ENCODE data around the gene PAPSS1. TPM values are rescaled to one million over a fixed set of nuclear protein-coding genes. Genes with fewer than 3 reads are reported as not detected.

Gene PAPSS1
- total RNA-seq, 4 donors from 2014 or later: 46.9 to 58.9 (median 54.6) TPM

- no peak for DNase-seq (ENCODE audit: low spot score in 2 of 2)
- 95 to 99% methylated on average over 2 of the region's 2 CpGs for whole genome bisulfite sequencing, 2 donors
- TF ChIP-seq POLR2A (IDR thresholded peaks at IDR 0.05): no peak
- TF ChIP-seq, protein P1, sequence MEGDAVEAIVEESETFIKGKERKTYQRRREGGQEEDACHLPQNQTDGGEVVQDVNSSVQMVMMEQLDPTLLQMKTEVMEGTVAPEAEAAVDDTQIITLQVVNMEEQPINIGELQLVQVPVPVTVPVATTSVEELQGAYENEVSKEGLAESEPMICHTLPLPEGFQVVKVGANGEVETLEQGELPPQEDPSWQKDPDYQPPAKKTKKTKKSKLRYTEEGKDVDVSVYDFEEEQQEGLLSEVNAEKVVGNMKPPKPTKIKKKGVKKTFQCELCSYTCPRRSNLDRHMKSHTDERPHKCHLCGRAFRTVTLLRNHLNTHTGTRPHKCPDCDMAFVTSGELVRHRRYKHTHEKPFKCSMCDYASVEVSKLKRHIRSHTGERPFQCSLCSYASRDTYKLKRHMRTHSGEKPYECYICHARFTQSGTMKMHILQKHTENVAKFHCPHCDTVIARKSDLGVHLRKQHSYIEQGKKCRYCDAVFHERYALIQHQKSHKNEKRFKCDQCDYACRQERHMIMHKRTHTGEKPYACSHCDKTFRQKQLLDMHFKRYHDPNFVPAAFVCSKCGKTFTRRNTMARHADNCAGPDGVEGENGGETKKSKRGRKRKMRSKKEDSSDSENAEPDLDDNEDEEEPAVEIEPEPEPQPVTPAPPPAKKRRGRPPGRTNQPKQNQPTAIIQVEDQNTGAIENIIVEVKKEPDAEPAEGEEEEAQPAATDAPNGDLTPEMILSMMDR (IDR thresholded peaks at IDR 0.05): no peak
- H3K4me3 ChIP-seq (ENCODE audit: low read depth, poor library complexity, severe bottlenecking): no peak overlapping the region
- intact Hi-C loops (cut with DNase I; ENCODE audit: low total_unique reads): no loop called here
Observed at GRCh38 chr4:107635735-107636134, 84.3 kb downstream of the PAPSS1 start.

DNA sequence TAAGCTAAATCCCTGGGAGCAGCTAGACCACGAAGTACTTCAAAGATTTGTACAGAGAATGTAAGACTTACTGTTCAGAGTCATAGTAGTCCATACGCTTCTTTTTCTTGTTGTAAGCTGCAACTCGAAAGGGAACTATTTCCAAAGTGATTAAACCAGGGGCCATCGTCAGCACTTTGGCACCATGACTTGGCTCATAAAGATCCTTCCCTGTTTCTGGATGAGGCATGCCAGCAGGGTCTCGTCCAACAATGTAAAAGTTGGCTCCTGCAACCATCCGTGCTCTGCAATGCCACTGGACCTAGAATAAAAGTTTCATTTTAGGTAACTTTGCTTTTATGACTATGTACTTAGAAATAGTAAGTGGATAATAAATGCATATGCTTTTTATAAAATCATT lies 88.5 kb downstream of the PAPSS1 start:
- DNase-seq (ENCODE audit: low spot score in 2 of 2): no peak

DNA sequence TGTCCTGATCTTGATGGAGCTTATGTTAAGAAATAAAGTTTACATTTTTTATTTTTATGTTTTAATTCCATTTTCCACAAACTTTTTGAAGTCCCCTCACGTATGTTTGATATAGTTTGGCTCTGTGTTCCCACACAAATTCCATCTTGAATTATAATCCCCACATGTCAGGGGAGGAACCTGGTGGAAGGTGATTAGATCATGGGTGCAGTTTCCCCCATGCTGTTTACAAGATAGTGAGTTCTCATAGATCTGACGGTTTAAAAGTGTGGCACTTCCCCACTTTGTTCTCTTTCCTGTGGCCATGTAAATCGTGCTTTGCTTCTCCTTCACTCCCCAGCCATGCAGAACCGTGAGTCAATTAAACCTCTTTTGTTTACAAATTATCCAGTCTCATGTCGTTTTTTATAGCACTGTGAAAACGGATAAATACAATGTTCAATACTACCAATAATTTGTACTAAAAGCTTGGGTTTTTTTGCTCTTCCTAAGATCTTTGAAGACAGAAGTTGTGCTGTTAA lies 89.8 kb downstream of the PAPSS1 start:
- TF ChIP-seq POLR2A (IDR thresholded peaks at IDR 0.05): no peak
- TF ChIP-seq, protein P1 (IDR thresholded peaks at IDR 0.05): no peak
- intact Hi-C loops (cut with DNase I; ENCODE audit: low total_unique reads): no loop called here
- no peak for DNase-seq (ENCODE audit: low spot score in 2 of 2)
- no peak overlapping the region for H3K4me3 ChIP-seq (ENCODE audit: low read depth, poor library complexity, severe bottlenecking)
- 72 to 80% methylated on average over 6 of the region's 6 CpGs for WGBS, 2 donors

More for the DNA sequence above, 88.5 kb downstream of the PAPSS1 start:
- intact Hi-C loops (cut with DNase I; ENCODE audit: low total_unique reads): no loop called here
- TF ChIP-seq, protein P1 (IDR thresholded peaks at IDR 0.05): no peak
- TF ChIP-seq POLR2A (IDR thresholded peaks at IDR 0.05): no peak
- 30 to 34% methylated on average over 6 of the region's 6 CpGs for WGBS, 2 donors
- no peak overlapping the region for H3K4me3 ChIP-seq (ENCODE audit: low read depth, poor library complexity, severe bottlenecking)

GRCh38 chr4:107629318-107629717 lies 90.7 kb downstream of the PAPSS1 start:
- peak in 1 of 2 donors; percentile 19 for DNase-seq (ENCODE audit: low spot score in 2 of 2)
- WGBS, 2 donors: 33 to 36% methylated on average over 3 of the region's 3 CpGs
- intact Hi-C loops (cut with DNase I; ENCODE audit: low total_unique reads): no loop called here
- TF ChIP-seq, protein P1 (IDR thresholded peaks at IDR 0.05): no peak
- TF ChIP-seq POLR2A (IDR thresholded peaks at IDR 0.05): no peak
- H3K4me3 ChIP-seq (ENCODE audit: low read depth, poor library complexity, severe bottlenecking): no peak overlapping the region

DNA sequence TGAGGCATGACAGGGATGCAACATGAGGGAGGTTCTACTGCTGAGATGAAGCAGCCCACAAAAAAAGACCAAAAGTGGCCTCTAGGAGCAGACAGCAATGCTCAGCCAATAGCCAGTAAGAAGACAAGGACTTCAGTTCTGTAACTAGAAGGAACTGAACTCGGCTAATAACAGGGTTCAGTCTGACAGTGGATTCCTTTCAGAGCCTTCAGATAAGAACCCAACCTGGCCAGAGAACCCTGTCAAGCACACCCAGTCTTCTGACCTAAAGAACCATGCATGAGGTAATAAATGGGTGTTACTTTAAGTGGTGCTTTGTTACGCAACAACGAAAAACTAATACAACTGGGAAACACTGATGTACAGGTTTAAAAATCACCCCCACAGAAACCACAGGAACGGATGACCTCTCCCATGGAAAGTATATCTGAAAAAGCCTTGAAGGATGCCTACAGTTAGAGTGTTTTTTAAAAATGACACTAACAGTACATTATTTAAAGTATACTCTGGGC lies 94.6 kb downstream of the PAPSS1 start:
- DNase-seq (ENCODE audit: low spot score in 2 of 2): no peak
- H3K4me3 ChIP-seq (ENCODE audit: low read depth, poor library complexity, severe bottlenecking): no peak overlapping the region
- intact Hi-C loops (cut with DNase I; ENCODE audit: low total_unique reads): no loop called here

More for the DNA sequence above, 94.6 kb downstream of the PAPSS1 start:
- 93 to 94% methylated on average over 4 of the region's 4 CpGs for WGBS, 2 donors
- TF ChIP-seq POLR2A (IDR thresholded peaks at IDR 0.05): no peak
- TF ChIP-seq, protein P1 (IDR thresholded peaks at IDR 0.05): no peak

All from lower leg skin (tissue), 4 donors.